HG02642 (cell line): ENCODE results near the gene VWA3B.
"Not testable (repeated sequence)": the region's sequence is repeated elsewhere in the genome, so short reads cannot be mapped to it uniquely, and the experiment has no call there.

Experiments
- ATAC-seq: cut with Tn5 transposase; IDR thresholded peaks from one replicate; pipeline ENCODE4 v1.9.1; 2021; ENCODE audit warnings: mild to moderate bottlenecking; ENCODE audit not compliant: unreplicated experiment, poor library complexity

Gene VWA3B

DNA sequence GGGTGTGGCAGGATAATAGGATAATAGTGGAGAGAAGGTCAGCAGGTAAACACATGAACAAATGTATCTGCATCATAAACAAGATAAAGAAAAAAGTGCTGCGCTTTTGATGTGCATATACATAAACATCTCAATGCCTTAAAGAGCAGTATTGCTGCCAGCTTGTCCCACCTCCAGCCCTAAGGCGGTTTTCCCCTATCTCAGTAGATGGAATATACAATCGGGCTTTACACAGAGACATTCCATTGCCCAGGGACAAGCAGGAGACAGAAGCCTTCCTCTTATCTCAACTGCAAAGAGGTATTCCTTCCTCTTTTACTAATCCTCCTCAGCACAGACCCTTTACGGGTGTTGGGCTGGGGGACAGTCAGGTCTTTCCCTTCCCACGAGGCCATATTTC, 43.1 kb downstream of the VWA3B start:
- ATAC-seq, result not testable (repeated sequence)

DNA sequence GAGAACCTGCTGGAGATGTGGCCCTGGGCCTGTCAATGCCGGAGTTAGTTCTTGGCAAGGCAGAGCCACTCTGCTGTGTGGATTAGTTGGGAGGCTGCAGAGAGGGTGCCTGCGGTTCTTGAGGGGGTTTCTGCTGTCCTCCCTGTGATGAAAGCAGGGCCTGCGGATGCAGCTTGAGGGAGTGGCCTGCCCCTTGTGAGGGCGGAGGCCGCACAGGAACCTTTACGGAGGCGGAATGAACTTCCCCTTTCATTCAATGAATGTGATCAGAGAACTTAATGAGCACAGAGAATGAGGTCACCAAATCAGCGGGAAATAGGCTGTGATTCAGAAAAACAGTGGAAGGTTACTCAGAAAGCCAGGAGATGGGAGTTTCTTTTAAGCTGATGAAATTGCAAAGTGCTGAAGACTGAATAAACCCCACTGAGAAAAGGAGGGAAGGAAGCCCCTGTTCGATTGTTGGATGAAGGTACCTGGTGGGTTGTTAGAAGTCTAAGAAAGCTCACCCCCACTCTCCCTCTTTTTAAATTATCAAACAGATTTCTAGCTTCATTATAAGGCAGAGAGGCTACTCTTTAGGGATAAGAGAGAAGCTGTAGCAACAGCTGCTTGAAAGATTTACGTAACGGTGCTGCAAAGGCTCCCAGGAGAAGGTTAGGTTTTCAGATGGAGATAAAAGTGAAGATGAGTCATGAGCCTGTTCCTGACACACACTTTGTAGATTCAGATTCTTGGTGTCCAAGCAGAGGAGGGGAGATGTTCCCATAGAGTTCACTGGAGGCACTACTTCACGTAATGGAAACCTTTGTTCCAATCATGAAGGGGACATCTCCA, 47.4 kb downstream of the VWA3B start:
- ATAC-seq, result no peak

DNA sequence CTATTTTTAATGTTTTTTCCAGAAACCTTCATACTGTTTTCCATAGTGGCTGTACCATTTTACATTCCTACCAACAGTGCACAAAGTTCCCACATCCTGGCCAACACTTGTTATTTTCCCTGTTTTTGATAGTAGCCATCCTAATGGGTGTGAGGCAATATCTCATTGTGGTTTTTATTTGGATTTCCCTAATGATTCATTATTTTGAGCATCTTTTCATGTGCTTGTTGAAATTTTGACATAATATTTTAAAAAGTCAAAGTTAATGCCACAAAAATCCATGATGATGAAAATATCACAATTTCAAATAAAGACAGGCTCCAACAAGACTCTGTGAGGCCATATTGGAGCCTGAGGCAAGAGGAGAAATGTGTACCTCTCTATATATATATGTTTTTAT, 50.2 kb downstream of the VWA3B start:
- no peak for ATAC-seq

DNA sequence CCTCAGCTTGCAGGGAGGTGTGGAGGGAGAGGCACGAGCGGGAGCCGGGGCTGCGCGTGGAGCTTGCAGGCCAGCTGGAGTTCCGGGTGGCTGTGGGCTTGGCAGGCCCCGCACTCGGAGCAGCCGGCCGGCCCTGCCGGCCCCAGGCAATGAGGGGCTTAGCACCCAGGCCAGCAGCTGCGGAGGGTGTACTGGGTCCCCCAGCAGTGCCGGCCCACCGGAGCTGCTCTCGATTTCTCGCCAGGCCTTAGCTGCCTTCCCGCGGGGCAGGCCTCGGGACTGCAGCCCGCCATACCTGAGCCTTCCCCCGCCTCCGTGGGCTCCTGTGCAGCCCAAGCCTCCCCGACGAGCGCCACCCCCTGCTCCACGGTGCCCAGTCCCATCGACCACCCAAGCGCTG, 52.0 kb downstream of the VWA3B start:
- ATAC-seq, result not testable (repeated sequence)

DNA sequence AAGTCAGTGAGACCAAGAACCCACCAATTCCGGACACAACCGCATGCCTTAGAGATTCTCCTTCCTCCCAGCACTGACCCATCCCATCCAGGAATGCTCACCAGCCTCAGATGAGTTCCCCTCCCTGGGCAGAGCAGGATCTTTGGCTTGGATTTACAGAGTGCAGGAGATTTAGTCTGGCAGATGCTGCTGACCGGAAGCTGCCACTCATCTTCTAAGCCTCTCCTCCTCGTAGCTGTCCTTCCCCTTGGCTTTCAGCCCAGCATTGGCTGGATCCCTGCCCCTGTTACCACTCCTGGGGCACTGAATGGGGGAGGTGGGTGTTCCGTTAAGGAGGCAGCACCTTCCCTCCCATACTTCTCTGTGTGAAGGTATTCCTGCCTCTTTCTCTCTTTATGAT, 53.2 kb downstream of the VWA3B start:
- ATAC-seq, result no peak

DNA sequence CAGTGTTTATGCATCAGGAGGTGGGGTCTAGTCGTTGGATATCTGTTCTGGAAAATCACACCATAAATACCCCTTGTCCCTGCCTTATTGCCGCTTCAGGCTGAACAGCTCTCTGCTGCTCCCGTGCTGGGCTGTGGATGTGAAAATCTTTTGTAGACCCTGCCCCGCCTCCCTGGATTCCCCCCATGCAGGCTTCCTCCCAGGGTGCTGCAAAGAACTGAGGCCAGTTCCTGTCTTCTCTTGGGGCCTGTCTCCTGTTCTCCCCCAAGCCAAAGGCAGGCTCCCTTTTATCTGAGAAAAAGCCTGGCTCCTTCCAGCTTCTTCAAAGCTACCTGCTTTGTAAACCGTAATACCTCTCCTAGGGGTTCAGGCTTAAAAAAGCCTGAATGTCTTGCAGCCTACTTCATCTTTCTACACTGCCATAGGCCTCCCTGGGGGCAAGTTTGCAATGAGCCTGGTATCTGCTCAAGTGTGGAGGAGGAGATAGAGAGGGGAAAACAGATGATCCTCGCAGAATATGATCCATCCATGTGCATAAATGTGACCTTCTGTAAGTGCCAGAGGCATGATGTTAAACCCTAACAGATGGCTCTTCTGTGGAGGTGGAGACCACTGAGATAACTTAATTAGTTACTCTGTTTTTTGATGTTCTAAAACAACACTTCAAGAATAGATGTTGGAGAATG, 55.3 kb downstream of the VWA3B start:
- no peak for ATAC-seq

DNA sequence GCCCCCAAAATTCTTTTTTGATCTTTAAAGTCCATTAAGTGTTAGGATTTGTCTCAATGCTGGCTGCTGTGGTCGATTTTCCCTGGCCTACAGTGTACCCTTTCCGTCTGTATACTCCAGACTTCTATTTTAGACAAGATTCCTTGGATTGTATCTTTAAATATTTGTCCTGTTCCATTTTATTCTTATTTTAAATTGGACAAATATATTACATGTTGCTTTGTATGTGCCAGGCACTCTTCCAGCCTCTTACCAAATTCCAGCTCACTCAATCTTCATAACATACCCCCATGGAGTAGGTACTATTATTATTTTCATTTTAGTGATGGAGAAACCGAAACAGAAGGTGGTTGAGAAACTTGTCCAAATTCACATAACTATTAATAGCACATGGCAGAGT, 58.1 kb downstream of the VWA3B start:
- ATAC-seq, result no peak

DNA sequence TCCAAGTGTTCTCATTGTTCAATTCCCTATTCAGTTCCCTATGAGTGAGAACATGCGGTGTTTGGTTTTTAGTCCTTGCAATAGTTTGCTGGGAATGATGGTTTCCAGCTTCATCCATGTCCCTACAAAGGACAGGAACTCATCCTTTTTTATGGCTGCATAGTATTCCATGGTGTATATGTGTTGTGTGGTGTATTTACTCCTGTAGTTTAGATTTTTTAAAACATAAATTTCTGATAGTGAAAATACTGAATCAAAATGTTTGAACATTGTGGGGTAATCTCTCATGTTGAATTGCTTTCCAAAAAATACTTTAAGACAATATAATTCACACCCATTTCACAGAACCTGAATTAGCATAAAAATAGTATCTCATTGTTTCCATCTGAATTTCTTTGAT, 60.9 kb downstream of the VWA3B start:
- not testable (repeated sequence) for ATAC-seq

DNA sequence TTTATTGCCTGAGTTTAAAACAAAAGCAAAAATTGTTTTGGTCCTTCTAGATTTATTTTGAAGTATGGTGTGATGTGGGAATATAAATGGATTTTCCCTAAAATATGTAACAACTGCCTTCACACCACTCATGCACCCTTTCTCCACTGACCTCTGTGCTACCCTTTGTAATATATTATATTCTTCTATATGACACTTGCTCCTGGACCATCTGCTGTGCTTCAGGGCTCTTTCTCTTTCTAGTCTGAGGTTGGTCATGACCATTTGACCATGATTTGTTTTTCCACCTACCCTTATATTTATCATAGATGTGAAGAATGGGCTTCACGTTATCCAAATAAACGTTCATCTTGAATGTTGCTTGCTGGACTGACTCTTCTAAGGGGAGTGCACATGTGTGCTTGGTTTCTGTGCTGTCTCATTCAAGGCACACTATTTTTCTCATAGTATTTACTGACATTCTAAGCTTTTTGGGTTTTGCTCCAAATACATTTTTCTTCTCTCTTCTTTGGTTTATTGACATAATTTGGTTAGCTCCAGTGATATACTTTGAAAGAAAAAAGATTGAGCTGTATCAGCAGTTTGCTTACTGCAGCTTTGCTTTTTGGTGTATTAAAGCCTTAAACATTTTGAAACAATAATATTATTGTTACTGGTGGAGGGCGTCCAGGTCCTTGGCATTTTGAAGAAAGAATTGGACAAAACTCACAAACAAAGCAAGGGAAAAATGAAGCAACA, 61.8 kb downstream of the VWA3B start:
- ATAC-seq, result no peak

DNA sequence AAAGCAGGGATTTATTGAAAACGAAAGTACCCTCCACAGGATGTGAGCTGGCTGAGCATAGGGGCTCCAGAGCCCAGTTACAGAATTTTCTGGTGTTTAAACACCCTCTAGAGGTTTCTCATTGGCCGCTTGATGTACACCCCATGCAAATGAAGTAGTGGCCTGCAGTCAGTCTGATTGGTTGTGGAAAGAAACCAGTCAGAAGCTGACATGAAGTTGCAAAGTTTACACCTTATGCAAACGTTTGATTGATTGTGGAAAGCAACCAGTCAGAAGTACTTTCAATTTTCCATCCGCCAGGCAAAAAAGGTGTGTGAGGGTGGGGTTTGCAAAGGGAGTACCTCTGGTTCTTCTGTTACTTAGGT, 62.3 kb downstream of the VWA3B start:
- no peak for ATAC-seq

DNA sequence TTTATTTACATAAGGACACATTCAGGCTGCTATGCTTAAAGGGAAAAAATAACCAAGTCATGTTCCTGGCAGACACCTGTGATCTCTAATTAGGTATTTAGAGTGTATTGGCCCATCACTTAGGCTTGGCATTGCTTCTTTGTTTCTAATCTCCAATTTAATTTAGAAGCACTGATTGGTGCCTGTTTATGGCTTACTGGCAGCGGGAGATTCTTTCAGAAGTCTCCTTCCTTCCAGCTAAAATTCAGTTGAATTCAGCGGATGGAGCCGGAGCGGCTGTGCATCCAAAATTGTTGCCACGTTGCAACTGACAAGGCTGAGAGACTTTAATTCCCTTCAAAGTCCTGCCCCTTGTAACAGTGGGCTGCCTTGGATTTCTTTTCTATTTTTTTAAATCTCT, 66.5 kb downstream of the VWA3B start:
- no peak for ATAC-seq

DNA sequence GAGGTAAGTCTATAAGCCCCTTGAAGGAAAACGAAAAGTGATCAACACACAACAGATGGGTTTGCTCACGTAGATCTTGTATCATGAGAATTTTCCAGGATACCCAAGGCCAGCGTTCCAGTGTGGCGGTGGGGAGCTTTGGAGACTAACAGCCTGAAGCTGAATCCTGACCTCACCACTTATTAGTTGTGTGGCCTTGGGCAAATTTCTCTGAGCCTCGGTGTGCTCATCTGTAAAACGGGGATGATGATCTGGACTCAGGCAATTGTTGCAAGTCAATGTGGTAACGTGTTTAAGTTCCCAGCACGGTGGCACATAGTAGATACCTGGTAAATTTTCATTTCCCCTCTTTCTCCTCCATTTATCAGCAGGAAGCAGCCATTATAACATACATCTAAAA, 68.3 kb downstream of the VWA3B start:
- ATAC-seq, result no peak

DNA sequence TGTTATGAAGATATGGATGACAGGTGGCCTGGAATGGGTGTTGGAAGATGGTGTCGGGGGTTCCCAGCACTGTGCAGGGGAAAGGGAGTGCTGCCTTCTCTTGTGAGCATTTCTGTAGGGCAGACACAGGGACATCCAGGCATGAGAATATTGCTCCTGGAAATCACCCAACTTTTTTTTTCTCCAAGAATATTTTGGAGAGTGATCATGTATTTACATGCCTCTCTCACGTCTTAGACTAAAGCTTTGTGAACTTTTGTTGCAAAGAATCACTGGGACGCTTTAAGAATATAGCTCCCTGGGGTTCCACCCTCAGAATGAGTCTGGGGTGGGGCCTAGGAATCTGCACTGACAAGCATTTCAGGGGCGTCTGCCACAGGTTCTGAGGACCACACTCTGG, 68.7 kb downstream of the VWA3B start:
- ATAC-seq, result no peak

DNA sequence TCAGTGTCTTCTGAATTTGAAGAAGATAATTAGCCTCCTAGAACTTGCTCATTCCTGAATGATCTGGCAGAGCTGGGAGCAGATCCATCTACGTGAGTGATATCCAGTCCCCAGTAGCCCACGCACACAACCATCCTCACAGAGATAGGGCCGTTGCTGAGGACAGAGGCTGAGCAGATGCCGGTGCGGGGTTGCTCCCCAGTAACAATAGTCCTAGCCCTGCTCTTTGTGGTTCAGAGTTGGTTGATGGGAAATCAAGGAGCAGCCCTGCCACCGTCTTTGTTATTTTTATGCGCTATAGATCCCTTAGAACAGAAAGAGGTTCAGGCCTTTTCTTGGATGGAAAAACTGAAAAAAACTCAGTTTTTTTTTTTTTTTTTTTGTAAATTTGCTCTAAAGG, 69.3 kb downstream of the VWA3B start:
- ATAC-seq, result no peak

DNA sequence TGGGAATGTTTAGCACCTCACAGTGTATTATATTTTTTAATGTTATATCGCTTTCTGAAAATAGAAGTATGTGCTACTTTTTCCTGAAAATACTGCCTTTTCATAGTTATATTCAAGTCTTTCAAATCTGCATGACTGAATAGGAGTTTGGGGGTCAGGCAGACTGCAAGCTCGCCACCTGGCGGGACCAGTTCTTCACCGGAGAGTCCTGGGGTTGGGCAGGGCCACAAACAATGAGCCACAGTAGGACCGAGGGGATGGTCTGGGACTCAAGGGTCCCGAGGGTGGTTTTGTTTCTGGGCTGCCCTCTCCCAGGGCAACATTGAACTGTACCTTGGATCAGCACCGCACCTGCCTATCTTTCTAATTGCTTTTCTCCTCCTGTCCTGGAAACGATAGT, 70.6 kb downstream of the VWA3B start:
- ATAC-seq, result no peak

DNA sequence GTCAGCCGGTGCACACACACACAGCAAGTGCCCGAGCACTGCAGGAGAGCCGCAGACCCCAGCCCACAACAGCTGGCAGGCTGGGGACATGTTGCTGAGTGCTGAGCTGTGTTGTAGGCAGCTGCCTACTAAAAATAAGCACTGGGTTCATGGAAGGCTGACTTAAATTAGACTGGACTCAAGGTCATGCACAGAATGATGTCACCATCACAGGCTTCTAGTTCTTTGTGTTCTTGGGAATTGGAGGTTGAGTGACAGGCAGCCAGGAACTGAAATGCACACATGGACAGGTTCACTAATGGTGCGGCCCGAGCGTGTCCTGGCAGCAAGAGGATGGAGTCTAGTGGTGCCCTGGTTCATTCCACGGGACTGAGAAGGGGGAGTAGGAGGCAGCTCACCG, 71.3 kb downstream of the VWA3B start:
- no peak for ATAC-seq

DNA sequence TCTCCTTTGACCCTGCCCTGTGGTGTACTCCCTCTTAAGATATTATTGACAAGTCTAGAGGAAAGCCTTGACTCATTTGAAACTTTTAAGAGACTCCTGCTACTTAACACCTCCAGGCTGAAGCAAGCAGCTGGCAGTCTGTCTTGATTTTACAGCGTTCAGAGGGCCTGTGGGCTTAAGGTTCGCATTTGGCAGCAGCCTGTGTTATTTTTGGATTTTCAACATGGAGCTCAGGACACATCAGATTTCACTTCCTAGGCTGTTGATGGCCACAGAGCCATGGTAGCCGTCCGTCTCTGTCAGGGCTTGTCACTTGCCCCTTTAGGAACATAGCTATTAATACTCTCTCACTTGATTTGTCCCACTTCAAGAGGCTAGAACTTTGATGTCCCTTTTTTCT, 73.6 kb downstream of the VWA3B start:
- no peak for ATAC-seq

DNA sequence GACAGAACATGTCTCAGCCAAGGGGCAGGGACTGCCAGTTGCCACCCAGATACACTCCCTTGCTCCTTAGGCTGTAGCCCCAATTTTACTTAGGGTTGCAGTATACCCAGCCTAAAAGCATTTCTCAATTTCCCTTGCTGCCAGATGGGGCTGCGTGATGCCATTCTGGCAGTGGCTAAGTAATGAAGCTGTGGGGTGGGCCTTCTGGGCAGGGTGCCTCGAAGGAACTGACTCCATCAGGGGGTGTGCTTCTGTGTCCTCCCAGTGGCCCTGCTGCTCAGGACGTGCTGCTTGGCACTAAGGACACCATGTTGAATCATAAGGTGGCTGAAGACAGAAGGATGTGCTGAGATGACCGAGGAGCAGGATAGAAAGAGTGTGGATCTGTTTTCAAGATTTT, 74.2 kb downstream of the VWA3B start:
- no peak for ATAC-seq

DNA sequence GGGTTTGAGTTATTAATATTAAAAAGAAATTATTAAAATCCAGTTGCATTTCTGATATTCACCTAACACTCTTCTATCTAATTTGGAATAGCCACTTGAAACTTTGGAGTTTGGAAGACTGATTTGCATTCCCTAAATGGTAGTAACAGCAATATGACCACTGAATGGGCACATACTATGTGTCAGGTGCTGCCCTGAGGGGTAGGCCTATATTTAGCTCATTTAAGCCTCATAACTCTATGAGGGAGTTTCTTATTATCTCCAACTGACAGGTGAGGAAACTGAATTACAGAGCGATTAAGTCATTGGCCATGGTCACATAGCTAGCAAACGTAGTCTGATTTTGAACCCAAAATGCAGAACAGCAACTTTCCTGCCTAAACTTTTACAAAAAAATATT, 77.3 kb downstream of the VWA3B start:
- ATAC-seq, result no peak

DNA sequence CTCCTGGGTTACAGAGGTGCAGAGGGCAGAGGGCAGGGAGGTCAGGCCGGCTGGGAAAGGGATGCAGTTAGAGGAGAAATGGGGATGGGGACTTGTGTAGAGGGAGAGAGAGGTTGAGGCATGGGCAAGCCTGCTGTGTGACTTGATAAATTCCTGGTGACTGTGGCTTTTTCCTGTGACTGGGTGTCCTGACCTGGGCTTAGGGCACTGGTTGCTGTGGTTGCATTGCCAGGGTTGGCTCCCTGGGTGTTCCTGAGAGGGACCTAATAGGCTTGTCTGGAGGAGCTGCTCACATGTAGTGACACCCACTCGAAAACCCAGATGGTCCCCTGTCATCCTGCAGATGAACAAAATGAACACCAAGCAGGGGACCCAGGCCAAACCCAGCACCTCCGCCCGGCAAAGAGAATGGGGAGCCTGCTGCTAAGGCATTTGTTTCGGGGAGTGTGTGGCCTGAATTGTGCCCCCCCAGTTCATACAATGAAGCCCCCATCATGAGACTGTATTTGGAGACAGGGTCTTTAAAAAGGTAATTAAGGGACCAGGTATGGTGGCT, 78.6 kb downstream of the VWA3B start:
- no peak for ATAC-seq

DNA sequence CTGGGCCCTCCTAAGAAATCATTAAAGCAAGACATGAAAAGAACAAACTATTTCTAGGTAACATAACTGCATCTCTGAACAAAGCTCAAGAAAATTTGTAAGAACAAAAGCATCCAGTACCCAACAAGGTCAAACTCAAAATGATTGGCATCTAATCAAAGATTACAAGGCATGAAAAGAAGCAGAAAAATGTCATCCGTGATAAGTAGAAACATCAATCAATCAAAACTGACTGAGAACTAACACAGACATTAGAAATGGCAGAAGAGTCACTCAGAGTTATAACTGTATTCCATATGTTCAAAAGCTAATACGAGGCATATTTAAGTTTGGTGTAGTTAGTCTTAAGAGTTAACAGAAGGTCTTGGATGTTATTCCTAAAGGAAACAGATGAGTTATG, 80.9 kb downstream of the VWA3B start:
- no peak for ATAC-seq
